Left ventricle myocardium inferior (tissue), 1 donor: Measurements from ENCODE around the gene CCDC14. TPM values are rescaled to one million over a fixed set of nuclear protein-coding genes. Genes with fewer than 3 reads are reported as not detected.
A peak's percentile ranks its signal among the peaks of the same experiment; 100 is the strongest.

Experiments
- DNase-seq: peaks from one replicate; pipeline ENCODE4 v3.0.0-alpha.2; 2020
- H3K27ac ChIP-seq: fragments of 200-600 bp; replicated peaks from 2 replicates; pipeline ENCODE4 v1.8.0; 2021
- H3K27me3 ChIP-seq: fragments of 200-600 bp; 2 replicates; pipeline ENCODE4 v1.8.0; 2021; ENCODE audit warnings: low read depth
- H3K36me3 ChIP-seq: fragments of 200-600 bp; 2 replicates; pipeline ENCODE4 v1.8.0; 2021
- H3K4me1 ChIP-seq: fragments of 200-600 bp; 2 replicates; pipeline ENCODE4 v1.8.0; 2021
- H3K4me3 ChIP-seq: fragments of 200-600 bp; 2 replicates; pipeline ENCODE4 v1.8.0; 2021; ENCODE audit warnings: mild to moderate bottlenecking, moderate library complexity
- H3K9me3 ChIP-seq: fragments of 200-600 bp; replicated peaks from 2 replicates; pipeline ENCODE4 v1.8.0; 2021
- CTCF ChIP-seq: fragments of 200-600 bp; IDR thresholded peaks from 2 replicates; pipeline ENCODE4 v1.8.0; 2021; ENCODE audit warnings: antibody characterized with exemption, mild to moderate bottlenecking, borderline replicate concordance
- intact Hi-C: fragments of 100-400 bp; cut with micrococcal nuclease; formaldehyde crosslinking; loops from one replicate; pipeline ENCODE4 v1.11.0; 2022
- total RNA-seq: library from RNA; stranded (reverse); fragmentation: NEBNext Ultra II Directional; extraction: Animal tissue kit (Norgen Biotek cat#: 25700); gene quantifications from one replicate; pipeline ENCODE4 v1.2.1, GENCODE V29; 2021
- donor health status: DM: no; HTN: yes; CAD: no; lungs with severe emphysema.

Gene CCDC14
- total RNA-seq, 1 donor from 2014 or later = 6.9 TPM

GRCh38 chr3:123883701-123884202 lies 77.3 kb downstream of the CCDC14 start:
- Histone ChIP-seq H3K4me3 (peak overlapping the region; percentile 66), H3K4me1 (peaks cover 8% of the 10 kb centered on the region), H3K27me3 (peaks cover 24% of the 10 kb centered on the region), H3K9me3 (peaks cover 5% of the 10 kb centered on the region), H3K27ac (no peak overlapping the region), H3K36me3 (no peaks in the 10 kb centered on the region)
- TF ChIP-seq CTCF = no peak
- intact Hi-C loops = no loop called here
- no peak for DNase-seq

- Histone ChIP-seq H3K4me1 (peaks cover 8% of the 10 kb centered on the region), H3K36me3 (no peaks in the 10 kb centered on the region), H3K27me3 (peaks cover 24% of the 10 kb centered on the region), H3K4me3 (peak overlapping the region; percentile 66), H3K9me3 (peaks cover 5% of the 10 kb centered on the region), H3K27ac (no peak overlapping the region)
- no peak for TF ChIP-seq CTCF
- no peak for DNase-seq
- intact Hi-C loops = no loop called here
Measured at GRCh38 chr3:123883111-123883510, 77.9 kb downstream of the CCDC14 start.

GRCh38 chr3:123881771-123882170 lies 79.3 kb downstream of the CCDC14 start:
- no peak for DNase-seq
- Histone ChIP-seq H3K4me1 (peaks cover 8% of the 10 kb centered on the region), H3K27me3 (peaks cover 24% of the 10 kb centered on the region), H3K36me3 (no peaks in the 10 kb centered on the region), H3K27ac (no peak overlapping the region), H3K4me3 (no peak overlapping the region), H3K9me3 (no peaks in the 10 kb centered on the region)
- intact Hi-C loops = no loop called here
- TF ChIP-seq CTCF = no peak

GRCh38 chr3:123880998-123881561 lies 79.9 kb downstream of the CCDC14 start:
- Histone ChIP-seq H3K27ac (no peak overlapping the region), H3K9me3 (no peaks in the 10 kb centered on the region), H3K4me1 (peaks cover 8% of the 10 kb centered on the region), H3K4me3 (no peak overlapping the region), H3K27me3 (peaks cover 24% of the 10 kb centered on the region), H3K36me3 (no peaks in the 10 kb centered on the region)
- no peak for DNase-seq
- peak; percentile 33 for TF ChIP-seq CTCF
- intact Hi-C loops = no loop called here

GRCh38 chr3:123878807-123879206 lies 82.2 kb downstream of the CCDC14 start:
- H3K27ac ChIP-seq = no peak overlapping the region
- H3K27me3 ChIP-seq = peaks cover 22% of the 10 kb centered on the region
- no peak for TF ChIP-seq CTCF
- intact Hi-C loops = no loop called here
- H3K4me1 ChIP-seq = peaks cover 6% of the 10 kb centered on the region
- no peak overlapping the region for H3K4me3 ChIP-seq
- no peaks in the 10 kb centered on the region for H3K36me3 ChIP-seq
- no peak for DNase-seq
- H3K9me3 ChIP-seq = no peaks in the 10 kb centered on the region

- H3K36me3 ChIP-seq = no peaks in the 10 kb centered on the region
- H3K4me1 ChIP-seq = no peaks in the 10 kb centered on the region
- H3K27me3 ChIP-seq = peaks cover 13% of the 10 kb centered on the region
- no peak for DNase-seq
- no peaks in the 10 kb centered on the region for H3K9me3 ChIP-seq
- H3K4me3 ChIP-seq = no peak overlapping the region
- intact Hi-C loops = no loop called here
- TF ChIP-seq CTCF = no peak
- H3K27ac ChIP-seq = no peak overlapping the region
Measured at GRCh38 chr3:123877965-123878364, 83.1 kb downstream of the CCDC14 start.
